Measurements from ENCODE around the gene HEBP2.

HEBP2 gene

GRCh38 chr6:138455746-138456400 lies 51.9 kb downstream of the HEBP2 start:
- no peak for DNase-seq

- DNase-seq: no peak
Measured at GRCh38 chr6:138456401-138456790, 52.4 kb downstream of the HEBP2 start.

GRCh38 chr6:138461647-138462046 lies 57.6 kb downstream of the HEBP2 start:
- DNase-seq: no peak

- no peak for DNase-seq
Measured at GRCh38 chr6:138464085-138464484, 60.1 kb downstream of the HEBP2 start.

GRCh38 chr6:138465007-138465645 lies 61.1 kb downstream of the HEBP2 start:
- peak; percentile 19 to 36 (median 22) for DNase-seq

GRCh38 chr6:138467901-138468300 lies 63.9 kb downstream of the HEBP2 start:
- DNase-seq: no peak

GRCh38 chr6:138468320-138469015 lies 64.4 kb downstream of the HEBP2 start:
- DNase-seq: no peak

Data from suppressor macrophage (primary cell).